Neural progenitor cell (in vitro differentiated cells): ENCODE measurements around the gene TSSK3.

Source experiments
- EZH2 ChIP-seq: fragments of 200-600 bp; sonication (generic); IDR thresholded peaks from 2 replicates; pipeline ENCODE4 v1.6.1; 2017; ENCODE audit warnings: antibody characterized with exemption, mild to moderate bottlenecking, moderate library complexity
- TF ChIP-seq, protein P1 (sequence below): fragments of 200-600 bp; sonication (generic); IDR thresholded peaks from 2 replicates; pipeline ENCODE4 v1.5.1; 2017; ENCODE audit warnings: antibody characterized with exemption, mild to moderate bottlenecking

DNA sequence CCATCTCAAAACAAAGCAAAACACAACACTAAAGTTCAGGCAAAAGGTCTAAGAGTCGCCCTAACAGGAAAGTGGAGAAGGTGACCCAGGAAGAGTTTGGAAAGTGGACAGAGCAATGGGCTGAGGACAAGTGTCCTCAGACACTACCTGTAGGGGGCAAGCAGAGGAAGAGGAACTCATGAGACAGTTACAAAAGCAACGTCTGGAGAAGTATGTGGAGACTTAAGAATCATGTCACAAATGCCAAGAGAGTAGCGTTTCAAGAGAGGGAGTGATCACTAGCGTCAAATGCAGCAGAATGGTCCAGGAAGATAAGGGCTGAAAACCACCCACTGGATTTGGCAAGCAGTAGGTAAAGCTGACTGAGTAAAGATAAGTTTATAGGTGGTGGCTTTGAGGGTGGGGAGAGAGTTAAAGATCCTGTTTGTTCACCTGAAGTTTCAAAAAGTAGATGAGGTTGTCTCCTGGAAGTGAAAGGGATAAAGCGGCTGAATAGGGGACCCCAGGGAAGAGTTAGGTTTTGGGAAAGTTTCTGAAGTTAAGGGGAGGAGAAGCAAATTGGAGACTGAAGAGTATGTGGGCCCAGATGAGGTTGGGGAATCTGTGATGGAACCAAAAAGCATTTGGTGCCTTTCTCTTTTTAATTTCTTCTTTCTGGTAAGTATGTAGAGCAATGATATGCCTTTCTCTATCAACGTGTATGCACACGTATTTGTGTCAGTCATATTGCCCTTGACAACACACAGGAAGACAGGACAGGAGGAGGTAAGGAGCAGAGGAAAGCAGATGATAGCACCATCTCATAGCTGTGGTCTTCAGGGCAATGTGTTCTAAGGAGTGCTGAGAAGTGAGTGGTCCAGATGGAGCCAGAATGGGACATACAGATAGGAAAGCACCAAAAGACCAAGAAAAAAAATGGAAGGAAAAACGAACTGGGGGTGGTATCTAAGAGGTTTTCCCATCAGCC is 28.8 kb downstream of the TSSK3 start:
- TF ChIP-seq, protein P1, sequence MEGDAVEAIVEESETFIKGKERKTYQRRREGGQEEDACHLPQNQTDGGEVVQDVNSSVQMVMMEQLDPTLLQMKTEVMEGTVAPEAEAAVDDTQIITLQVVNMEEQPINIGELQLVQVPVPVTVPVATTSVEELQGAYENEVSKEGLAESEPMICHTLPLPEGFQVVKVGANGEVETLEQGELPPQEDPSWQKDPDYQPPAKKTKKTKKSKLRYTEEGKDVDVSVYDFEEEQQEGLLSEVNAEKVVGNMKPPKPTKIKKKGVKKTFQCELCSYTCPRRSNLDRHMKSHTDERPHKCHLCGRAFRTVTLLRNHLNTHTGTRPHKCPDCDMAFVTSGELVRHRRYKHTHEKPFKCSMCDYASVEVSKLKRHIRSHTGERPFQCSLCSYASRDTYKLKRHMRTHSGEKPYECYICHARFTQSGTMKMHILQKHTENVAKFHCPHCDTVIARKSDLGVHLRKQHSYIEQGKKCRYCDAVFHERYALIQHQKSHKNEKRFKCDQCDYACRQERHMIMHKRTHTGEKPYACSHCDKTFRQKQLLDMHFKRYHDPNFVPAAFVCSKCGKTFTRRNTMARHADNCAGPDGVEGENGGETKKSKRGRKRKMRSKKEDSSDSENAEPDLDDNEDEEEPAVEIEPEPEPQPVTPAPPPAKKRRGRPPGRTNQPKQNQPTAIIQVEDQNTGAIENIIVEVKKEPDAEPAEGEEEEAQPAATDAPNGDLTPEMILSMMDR = no peak
- TF ChIP-seq EZH2 = no peak
